ENCODE measurements around the gene WDR88.
"Not testable (repeated sequence)": the region's sequence is repeated elsewhere in the genome, so short reads cannot be mapped to it uniquely, and the experiment has no call there.

Gene WDR88

DNA sequence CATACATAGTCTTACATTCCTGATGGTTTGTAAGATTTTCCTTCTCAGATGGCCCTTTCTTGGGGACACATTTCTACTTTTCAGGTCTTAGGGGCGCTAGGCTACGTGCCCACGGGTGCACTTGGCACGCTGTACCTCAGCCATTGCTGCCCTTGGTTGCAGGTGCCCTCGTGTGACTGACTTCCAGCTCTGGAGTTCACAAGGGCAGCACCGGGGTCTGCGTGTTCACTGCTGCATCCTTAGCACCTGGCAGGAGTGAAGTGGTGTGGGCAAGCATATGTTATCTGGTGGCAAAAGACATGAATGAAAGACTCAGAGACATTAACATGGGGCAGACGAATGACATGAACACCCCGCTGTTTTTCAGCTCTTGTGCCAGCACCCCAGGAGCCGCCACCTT lies 13.3 kb upstream of the WDR88 start:
- no peak for DNase-seq
- no peaks in the 10 kb centered on the region for H3K27me3 ChIP-seq (replicated peaks)
- H3K27ac ChIP-seq = no peak overlapping the region
- in situ Hi-C loops (cut with HindIII; ENCODE audit: low pct_ligation_motif_present, low sequenced_read_pairs) = no loop called here
- H3K4me3 ChIP-seq (ENCODE audit: low read depth, low read length) = no peak overlapping the region
- TF ChIP-seq, protein P1, sequence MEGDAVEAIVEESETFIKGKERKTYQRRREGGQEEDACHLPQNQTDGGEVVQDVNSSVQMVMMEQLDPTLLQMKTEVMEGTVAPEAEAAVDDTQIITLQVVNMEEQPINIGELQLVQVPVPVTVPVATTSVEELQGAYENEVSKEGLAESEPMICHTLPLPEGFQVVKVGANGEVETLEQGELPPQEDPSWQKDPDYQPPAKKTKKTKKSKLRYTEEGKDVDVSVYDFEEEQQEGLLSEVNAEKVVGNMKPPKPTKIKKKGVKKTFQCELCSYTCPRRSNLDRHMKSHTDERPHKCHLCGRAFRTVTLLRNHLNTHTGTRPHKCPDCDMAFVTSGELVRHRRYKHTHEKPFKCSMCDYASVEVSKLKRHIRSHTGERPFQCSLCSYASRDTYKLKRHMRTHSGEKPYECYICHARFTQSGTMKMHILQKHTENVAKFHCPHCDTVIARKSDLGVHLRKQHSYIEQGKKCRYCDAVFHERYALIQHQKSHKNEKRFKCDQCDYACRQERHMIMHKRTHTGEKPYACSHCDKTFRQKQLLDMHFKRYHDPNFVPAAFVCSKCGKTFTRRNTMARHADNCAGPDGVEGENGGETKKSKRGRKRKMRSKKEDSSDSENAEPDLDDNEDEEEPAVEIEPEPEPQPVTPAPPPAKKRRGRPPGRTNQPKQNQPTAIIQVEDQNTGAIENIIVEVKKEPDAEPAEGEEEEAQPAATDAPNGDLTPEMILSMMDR (IDR thresholded peaks at IDR 0.05; ENCODE audit: low read depth, low read length, missing control alignments) = no peak
- H3K36me3 ChIP-seq (replicated peaks) = peaks cover 22% of the 10 kb centered on the region

DNA sequence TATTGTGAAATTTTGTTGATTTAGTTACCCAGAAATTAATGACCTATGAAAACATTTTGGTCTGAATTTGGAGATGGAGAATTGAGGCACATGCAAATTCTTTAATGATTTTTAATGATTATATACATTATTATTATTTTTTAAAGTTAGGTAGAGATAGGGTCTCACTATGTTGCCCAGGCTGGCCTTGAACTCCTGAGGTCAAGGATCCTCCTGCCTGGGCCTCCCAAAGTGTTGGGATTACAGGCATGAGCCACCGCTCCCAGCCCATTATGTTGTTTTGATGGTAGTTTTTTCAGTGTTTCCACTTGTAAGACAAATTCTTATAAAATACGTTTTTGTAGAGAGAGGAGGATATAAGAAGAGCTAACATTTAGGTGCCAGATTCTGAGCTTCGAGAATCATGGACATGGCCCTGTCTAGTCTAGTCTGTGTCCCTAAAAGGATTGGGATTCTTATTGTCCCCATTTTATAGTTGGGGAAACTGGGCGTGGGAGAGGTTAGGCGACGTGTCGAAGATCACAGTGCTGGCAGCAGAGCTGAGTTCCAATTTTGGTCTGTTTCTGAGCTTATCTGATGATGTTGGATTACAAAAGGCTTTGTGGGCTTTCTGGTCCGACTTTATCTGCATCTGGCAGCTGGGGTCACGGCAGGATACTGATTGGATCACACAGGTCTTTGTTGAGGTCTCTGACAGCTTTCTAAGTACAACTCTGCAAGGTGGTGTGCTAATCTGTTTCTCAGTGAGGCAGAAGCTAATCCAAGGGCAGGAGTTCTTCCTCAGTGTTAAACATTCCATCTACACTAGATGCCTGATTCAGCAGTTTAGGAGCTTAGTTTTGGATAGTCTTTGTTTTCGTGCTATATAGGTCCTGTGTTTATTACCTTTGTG lies 7.5 kb upstream of the WDR88 start:
- H3K36me3 ChIP-seq (replicated peaks) = peaks cover 15% of the 10 kb centered on the region
- no peak overlapping the region for H3K4me3 ChIP-seq (ENCODE audit: low read depth, low read length)
- TF ChIP-seq, protein P1 (IDR thresholded peaks at IDR 0.05; ENCODE audit: low read depth, low read length, missing control alignments) = no peak
- DNase-seq = no peak
- H3K27ac ChIP-seq = no peak overlapping the region
- no peaks in the 10 kb centered on the region for H3K27me3 ChIP-seq (replicated peaks)
- in situ Hi-C loops (cut with HindIII; ENCODE audit: low pct_ligation_motif_present, low sequenced_read_pairs) = no loop called here

DNA sequence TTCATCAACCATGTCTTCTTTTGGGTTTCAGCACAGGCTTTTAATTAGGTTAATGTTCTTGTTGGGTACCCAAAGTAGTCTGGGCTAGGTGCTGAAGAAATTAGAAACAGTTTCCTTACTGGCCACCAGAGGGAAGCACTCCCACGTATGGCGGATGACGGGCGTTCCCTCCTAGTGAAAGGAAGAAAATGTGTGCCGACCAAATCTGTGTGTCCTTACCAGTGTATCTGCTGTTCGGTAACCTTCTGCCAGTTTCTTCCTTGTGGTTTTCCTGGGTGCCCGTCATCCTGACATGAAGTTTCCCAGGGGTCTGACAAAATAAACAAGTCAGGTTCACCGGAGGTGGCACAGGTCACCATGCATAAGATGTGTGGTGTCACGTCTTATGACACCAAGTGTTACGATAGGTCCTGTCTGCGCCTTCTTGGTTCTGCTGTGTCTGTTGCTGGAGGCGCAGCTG lies 6.0 kb upstream of the WDR88 start:
- Histone ChIP-seq H3K36me3 (replicated peaks) (peaks cover 19% of the 10 kb centered on the region), H3K27me3 (replicated peaks) (no peaks in the 10 kb centered on the region), H3K4me3 (ENCODE audit: low read depth, low read length) (no peak overlapping the region), H3K27ac (no peak overlapping the region)
- TF ChIP-seq, protein P1 (IDR thresholded peaks at IDR 0.05; ENCODE audit: low read depth, low read length, missing control alignments) = peak; percentile 88
- in situ Hi-C loops (cut with HindIII; ENCODE audit: low pct_ligation_motif_present, low sequenced_read_pairs) = no loop called here
- DNase-seq = peak; percentile 31

DNA sequence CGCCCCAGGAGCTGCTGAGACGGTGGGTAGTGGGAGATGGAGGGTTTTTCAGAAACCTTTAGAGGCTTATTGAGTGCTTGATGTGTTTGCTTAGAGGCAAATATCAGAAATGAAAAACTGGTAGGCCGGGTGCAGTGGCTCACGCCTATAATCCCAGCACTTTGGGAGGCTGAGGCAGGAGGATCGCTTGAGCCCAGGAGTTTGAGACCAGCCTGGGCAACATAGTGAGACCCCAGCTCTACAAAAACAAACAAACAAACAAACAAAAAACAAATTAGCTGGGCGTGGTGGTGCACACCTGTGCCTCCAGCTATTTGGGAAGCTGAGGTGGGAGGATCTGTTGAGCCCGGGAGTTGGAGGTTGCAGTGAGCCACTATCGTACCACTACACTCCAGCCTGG lies 5.2 kb upstream of the WDR88 start:
- in situ Hi-C loops (cut with HindIII; ENCODE audit: low pct_ligation_motif_present, low sequenced_read_pairs); H3K27ac ChIP-seq; H3K4me3 ChIP-seq (ENCODE audit: low read depth, low read length); H3K27me3 ChIP-seq (replicated peaks); DNase-seq: not testable (repeated sequence)
- peaks cover 19% of the 10 kb centered on the region for H3K36me3 ChIP-seq (replicated peaks)

DNA sequence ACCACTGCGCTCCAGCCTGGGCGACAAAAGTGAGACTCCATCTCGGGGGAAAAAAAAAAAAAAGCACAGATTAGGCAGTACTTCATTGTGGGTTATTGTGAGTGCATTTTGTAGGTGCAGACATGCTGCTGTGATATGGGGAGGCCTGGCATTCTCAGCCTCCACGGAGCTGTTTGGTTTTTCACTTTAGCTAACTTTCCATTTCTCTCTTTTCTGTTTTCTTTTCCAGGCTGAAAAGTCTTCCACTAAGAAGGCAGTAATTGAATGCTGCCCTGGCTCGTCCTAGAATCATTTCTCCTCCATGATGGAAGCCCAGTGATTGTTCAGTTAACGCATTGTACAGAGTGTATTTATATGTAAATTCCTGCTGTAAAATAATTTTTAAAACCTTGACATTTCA lies 2.0 kb upstream of the WDR88 start:
- in situ Hi-C loops (cut with HindIII; ENCODE audit: low pct_ligation_motif_present, low sequenced_read_pairs) = no loop called here
- DNase-seq = no peak
- Histone ChIP-seq H3K27me3 (replicated peaks) (no peaks in the 10 kb centered on the region), H3K4me3 (ENCODE audit: low read depth, low read length) (no peak overlapping the region), H3K36me3 (replicated peaks) (peaks cover 19% of the 10 kb centered on the region), H3K27ac (no peak overlapping the region)
- TF ChIP-seq, protein P1 (IDR thresholded peaks at IDR 0.05; ENCODE audit: low read depth, low read length, missing control alignments) = no peak

DNA sequence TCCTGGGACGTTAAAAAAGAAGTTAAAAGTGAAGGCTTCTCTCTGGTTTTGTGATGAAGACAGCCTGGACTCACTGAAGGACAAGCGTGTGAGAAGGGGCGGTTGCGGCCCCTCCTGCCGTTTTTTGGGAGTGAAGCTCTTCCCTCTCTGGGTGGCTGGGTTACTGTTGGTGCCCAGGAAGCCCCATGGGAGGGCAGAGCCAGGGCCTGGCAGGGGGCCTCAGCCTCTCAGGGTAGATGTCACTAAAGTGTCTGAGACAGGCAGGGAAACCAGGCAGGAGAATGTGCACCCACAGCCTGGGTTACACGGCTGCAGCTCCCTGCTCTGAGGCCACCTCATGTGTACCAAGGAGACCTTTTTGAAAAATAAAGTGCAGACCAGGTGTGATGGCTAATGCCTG lies 1.5 kb upstream of the WDR88 start:
- in situ Hi-C loops (cut with HindIII; ENCODE audit: low pct_ligation_motif_present, low sequenced_read_pairs) = no loop called here
- Histone ChIP-seq H3K27ac (no peak overlapping the region), H3K27me3 (replicated peaks) (no peaks in the 10 kb centered on the region), H3K4me3 (ENCODE audit: low read depth, low read length) (no peak overlapping the region), H3K36me3 (replicated peaks) (peaks cover 19% of the 10 kb centered on the region)
- no peak for DNase-seq
- TF ChIP-seq, protein P1 (IDR thresholded peaks at IDR 0.05; ENCODE audit: low read depth, low read length, missing control alignments) = no peak
